ENCODE data around the gene CDH20. TPM values are rescaled to one million over a fixed set of nuclear protein-coding genes. Genes with fewer than 3 reads are reported as not detected.

The CDH20 gene
- total RNA-seq, 2 experiments from 2014 or later: not detected

DNA sequence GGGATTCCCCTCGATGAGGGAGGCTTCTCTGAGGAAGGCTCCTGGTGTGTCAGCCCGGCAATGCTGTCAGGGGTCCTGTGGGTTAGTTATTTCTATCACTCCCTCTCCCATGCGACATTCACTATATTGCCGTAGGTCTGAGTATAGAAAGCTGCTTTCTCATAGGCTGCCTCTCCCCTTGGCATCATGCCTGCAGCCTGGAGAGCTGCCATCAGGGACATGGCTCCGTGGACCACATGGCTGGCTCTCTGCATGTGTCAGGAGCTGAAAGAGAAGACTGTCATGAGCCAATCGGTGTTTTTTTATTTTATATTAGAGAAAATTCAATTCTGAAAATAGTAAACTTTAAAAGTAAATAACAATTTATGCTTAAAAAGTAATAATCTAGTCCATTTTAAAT, 198.0 kb downstream of the CDH20 start:
- CTCF ChIA-PET (ENCODE audit: unreplicated experiment): no interaction called here
- POLR2A ChIA-PET: no interaction called here
- H3K4me1 ChIP-seq (ENCODE audit: insufficient read depth, low read length, poor library complexity, severe bottlenecking): no peaks in the 10 kb centered on the region

DNA sequence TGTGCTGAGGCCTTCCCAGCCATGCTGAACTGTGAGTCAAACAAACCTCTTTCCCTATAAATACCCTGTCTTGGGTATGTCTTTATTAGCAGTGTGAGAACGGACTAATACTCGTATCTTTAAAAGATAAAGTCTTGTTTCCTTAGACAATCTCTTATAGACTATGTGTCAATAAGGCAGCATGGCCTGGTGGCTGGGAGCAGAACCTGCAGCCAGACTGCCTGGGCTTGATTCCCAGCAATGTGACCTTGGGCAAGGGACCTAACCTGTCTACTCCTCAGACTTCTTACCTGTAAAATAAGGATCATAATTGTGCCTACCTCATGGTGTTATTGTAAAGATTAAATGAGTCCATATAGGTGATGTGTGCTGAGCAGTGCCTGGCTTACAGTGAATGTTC, 198.7 kb downstream of the CDH20 start:
- CTCF ChIA-PET (ENCODE audit: unreplicated experiment): no interaction called here
- intact Hi-C loops (cut with micrococcal nuclease; ENCODE audit: unreplicated experiment): no loop called here
- no peak for DNase-seq (ENCODE audit: low spot score)
- Histone ChIP-seq H3K9me3 (ENCODE audit: low read length) (no peaks in the 10 kb centered on the region), H2AFZ (ENCODE audit: low read length) (no peak overlapping the region), H3K4me1 (ENCODE audit: insufficient read depth, low read length, poor library complexity, severe bottlenecking) (no peaks in the 10 kb centered on the region), H3K27ac (ENCODE audit: low read depth, low read length, poor library complexity, severe bottlenecking) (no peak overlapping the region), H3K4me3 (ENCODE audit: low read depth, low read length, poor library complexity, severe bottlenecking) (no peak overlapping the region), H4K20me1 (ENCODE audit: insufficient read depth, low read length) (no peaks in the 10 kb centered on the region), H3K36me3 (ENCODE audit: insufficient read depth, low read length) (no peaks in the 10 kb centered on the region), H3K4me2 (ENCODE audit: low read length) (no peak overlapping the region), H3K79me2 (ENCODE audit: insufficient read depth, low read depth, low read length) (no peaks in the 10 kb centered on the region), H3K9me2 (ENCODE audit: insufficient read depth, low read length) (no peaks in the 10 kb centered on the region)
- TF ChIP-seq EZH2phosphoT487 (IDR thresholded peaks at IDR 0.05; ENCODE audit: borderline replicate concordance, low read depth, low read length) (no peak), CTCF (conservative IDR thresholded peaks at IDR 0.05; ENCODE audit: low read length) (no peak)
- no TSS peak for BruUV-seq (replicated peaks)
- POLR2A ChIA-PET: no interaction called here

More for the DNA sequence above, 198.0 kb downstream of the CDH20 start:
- no peak overlapping the region for H3K27ac ChIP-seq (ENCODE audit: low read depth, low read length, poor library complexity, severe bottlenecking)
- DNase-seq (ENCODE audit: low spot score): no peak
- H3K36me3 ChIP-seq (ENCODE audit: insufficient read depth, low read length): no peaks in the 10 kb centered on the region
- H3K4me2 ChIP-seq (ENCODE audit: low read length): no peak overlapping the region
- no peaks in the 10 kb centered on the region for H3K79me2 ChIP-seq (ENCODE audit: insufficient read depth, low read depth, low read length)
- no peaks in the 10 kb centered on the region for H4K20me1 ChIP-seq (ENCODE audit: insufficient read depth, low read length)
- no peak overlapping the region for H2AFZ ChIP-seq (ENCODE audit: low read length)
- intact Hi-C loops (cut with micrococcal nuclease; ENCODE audit: unreplicated experiment): no loop called here
- TF ChIP-seq CTCF (conservative IDR thresholded peaks at IDR 0.05; ENCODE audit: low read length): no peak
- TF ChIP-seq EZH2phosphoT487 (IDR thresholded peaks at IDR 0.05; ENCODE audit: borderline replicate concordance, low read depth, low read length): no peak
- no peaks in the 10 kb centered on the region for H3K9me3 ChIP-seq (ENCODE audit: low read length)
- no peak overlapping the region for H3K4me3 ChIP-seq (ENCODE audit: low read depth, low read length, poor library complexity, severe bottlenecking)
- H3K9me2 ChIP-seq (ENCODE audit: insufficient read depth, low read length): no peaks in the 10 kb centered on the region
- no TSS peak for BruUV-seq (replicated peaks)

DNA sequence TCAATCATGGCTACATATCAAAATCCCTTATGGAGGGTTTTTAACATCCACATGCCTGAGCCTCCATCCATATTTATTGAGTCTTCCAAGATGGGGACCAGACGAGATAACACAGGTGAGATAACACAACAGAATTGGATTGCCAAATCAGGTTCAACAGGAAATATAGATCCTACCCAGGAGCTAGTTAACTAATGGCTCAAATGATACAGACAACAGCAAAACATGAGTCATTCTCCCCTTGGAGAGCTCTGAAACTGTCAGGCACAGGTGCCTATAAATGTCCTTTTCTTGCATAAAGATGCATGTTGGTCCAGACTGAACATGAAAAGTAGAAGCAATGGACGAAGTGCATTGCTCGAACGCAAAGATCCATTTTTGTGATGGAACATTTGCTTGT, 202.2 kb downstream of the CDH20 start:
- intact Hi-C loops (cut with micrococcal nuclease; ENCODE audit: unreplicated experiment): no loop called here
- Histone ChIP-seq H3K4me2 (ENCODE audit: low read length) (no peak overlapping the region), H2AFZ (ENCODE audit: low read length) (no peak overlapping the region), H3K27ac (ENCODE audit: low read depth, low read length, poor library complexity, severe bottlenecking) (no peak overlapping the region), H3K9me3 (ENCODE audit: low read length) (no peaks in the 10 kb centered on the region), H4K20me1 (ENCODE audit: insufficient read depth, low read length) (no peaks in the 10 kb centered on the region), H3K9me2 (ENCODE audit: insufficient read depth, low read length) (no peaks in the 10 kb centered on the region), H3K79me2 (ENCODE audit: insufficient read depth, low read depth, low read length) (no peaks in the 10 kb centered on the region), H3K4me1 (ENCODE audit: insufficient read depth, low read length, poor library complexity, severe bottlenecking) (no peaks in the 10 kb centered on the region), H3K4me3 (ENCODE audit: low read depth, low read length, poor library complexity, severe bottlenecking) (no peak overlapping the region), H3K36me3 (ENCODE audit: insufficient read depth, low read length) (no peaks in the 10 kb centered on the region)
- TF ChIP-seq CTCF (conservative IDR thresholded peaks at IDR 0.05; ENCODE audit: low read length): no peak
- TF ChIP-seq EZH2phosphoT487 (IDR thresholded peaks at IDR 0.05; ENCODE audit: borderline replicate concordance, low read depth, low read length): no peak
- POLR2A ChIA-PET: no interaction called here
- no peak for DNase-seq (ENCODE audit: low spot score)
- no TSS peak for BruUV-seq (replicated peaks)
- CTCF ChIA-PET (ENCODE audit: unreplicated experiment): no interaction called here
